ENCODE results near the gene OR7A10. TPM values are rescaled to one million over a fixed set of nuclear protein-coding genes. Genes with fewer than 3 reads are reported as not detected.

Gene OR7A10
- polyA plus RNA-seq, 1 donor from 2014 or later = not detected

DNA sequence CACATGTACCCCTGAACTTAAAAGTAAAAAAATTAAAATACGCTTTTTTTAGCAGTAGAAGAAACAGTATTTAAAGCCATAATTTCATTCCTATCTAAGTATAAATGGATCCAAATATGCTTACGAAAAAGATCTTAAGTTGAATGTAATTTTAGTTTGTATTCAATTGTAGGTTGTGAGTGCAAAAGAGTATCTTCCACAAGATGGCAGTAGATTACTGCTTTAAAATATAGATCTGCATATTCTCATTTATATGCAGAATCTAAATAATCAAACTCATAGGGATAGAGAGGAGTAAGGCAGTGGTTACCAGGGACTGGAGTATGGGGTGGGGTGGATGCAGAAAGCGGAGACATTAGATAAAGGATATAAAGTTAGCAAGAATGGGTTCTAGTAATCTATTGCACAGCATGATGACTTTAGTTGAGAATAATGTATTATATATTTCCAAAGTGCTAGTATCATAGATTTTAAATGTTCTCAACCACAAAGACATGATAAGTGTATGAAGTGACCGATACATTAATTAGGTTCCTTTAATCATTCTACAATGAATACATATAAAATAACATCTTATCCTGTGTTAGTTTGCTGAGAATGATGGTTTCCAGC, 23.0 kb upstream of the OR7A10 start:
- no peaks in the 10 kb centered on the region for H3K9me3 ChIP-seq (ENCODE audit: low read length)
- H3K27ac ChIP-seq (ENCODE audit: low read length) = no peak overlapping the region
- H3K9me2 ChIP-seq (ENCODE audit: insufficient read depth, low read length) = no peaks in the 10 kb centered on the region

DNA sequence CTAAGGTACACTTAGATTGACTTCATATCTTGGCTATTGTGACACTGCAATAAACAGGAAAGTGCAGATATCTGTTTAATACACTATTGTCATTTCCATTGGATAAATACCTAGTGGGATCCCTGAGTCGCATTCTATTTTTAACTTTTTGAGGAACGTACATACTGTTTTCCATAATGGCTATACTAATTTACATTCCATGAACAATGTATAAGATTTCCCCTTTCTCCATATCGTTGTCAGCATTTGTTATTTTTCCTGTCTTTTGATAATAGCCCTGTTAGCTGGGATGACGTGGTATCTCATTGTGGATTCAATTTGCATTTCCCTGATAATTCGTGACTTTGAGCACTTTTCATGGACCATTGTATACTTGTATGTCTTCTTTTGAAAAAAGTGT, 19.8 kb upstream of the OR7A10 start:
- H4K20me1 ChIP-seq (ENCODE audit: insufficient read depth) = no peaks in the 10 kb centered on the region
- H3K9me2 ChIP-seq (ENCODE audit: insufficient read depth, low read length) = no peaks in the 10 kb centered on the region
- H3K9me3 ChIP-seq (ENCODE audit: low read length) = no peaks in the 10 kb centered on the region
- no peak overlapping the region for H2AFZ ChIP-seq (ENCODE audit: low read depth, low read length)
- no peak overlapping the region for H3K4me2 ChIP-seq (ENCODE audit: low read length)
- H3K27me3 ChIP-seq (ENCODE audit: insufficient read depth, low read depth, low read length) = no peaks in the 10 kb centered on the region
- H3K27ac ChIP-seq (ENCODE audit: low read length) = no peak overlapping the region
- no peaks in the 10 kb centered on the region for H3F3A ChIP-seq (ENCODE audit: insufficient read depth, low read length, poor library complexity, severe bottlenecking)
- no peaks in the 10 kb centered on the region for H3K79me2 ChIP-seq (replicated peaks; ENCODE audit: insufficient read depth, low read length)
- TF ChIP-seq EP300 (conservative IDR thresholded peaks at IDR 0.05; ENCODE audit: poor library complexity, severe bottlenecking) = no peak
- no peak for TF ChIP-seq SMC3 (conservative IDR thresholded peaks at IDR 0.05; ENCODE audit: poor library complexity)
- TF ChIP-seq RAD21 (conservative IDR thresholded peaks at IDR 0.05) = no peak
- TF ChIP-seq, protein P1, sequence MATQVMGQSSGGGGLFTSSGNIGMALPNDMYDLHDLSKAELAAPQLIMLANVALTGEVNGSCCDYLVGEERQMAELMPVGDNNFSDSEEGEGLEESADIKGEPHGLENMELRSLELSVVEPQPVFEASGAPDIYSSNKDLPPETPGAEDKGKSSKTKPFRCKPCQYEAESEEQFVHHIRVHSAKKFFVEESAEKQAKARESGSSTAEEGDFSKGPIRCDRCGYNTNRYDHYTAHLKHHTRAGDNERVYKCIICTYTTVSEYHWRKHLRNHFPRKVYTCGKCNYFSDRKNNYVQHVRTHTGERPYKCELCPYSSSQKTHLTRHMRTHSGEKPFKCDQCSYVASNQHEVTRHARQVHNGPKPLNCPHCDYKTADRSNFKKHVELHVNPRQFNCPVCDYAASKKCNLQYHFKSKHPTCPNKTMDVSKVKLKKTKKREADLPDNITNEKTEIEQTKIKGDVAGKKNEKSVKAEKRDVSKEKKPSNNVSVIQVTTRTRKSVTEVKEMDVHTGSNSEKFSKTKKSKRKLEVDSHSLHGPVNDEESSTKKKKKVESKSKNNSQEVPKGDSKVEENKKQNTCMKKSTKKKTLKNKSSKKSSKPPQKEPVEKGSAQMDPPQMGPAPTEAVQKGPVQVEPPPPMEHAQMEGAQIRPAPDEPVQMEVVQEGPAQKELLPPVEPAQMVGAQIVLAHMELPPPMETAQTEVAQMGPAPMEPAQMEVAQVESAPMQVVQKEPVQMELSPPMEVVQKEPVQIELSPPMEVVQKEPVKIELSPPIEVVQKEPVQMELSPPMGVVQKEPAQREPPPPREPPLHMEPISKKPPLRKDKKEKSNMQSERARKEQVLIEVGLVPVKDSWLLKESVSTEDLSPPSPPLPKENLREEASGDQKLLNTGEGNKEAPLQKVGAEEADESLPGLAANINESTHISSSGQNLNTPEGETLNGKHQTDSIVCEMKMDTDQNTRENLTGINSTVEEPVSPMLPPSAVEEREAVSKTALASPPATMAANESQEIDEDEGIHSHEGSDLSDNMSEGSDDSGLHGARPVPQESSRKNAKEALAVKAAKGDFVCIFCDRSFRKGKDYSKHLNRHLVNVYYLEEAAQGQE (IDR thresholded peaks at IDR 0.05; ENCODE audit: borderline replicate concordance) = no peak
- no peak for TF ChIP-seq MXI1 (conservative IDR thresholded peaks at IDR 0.05; ENCODE audit: poor library complexity, severe bottlenecking)
- TF ChIP-seq TAF1 (IDR thresholded peaks at IDR 0.05; ENCODE audit: low read depth) = no peak
- TF ChIP-seq, protein P2, sequence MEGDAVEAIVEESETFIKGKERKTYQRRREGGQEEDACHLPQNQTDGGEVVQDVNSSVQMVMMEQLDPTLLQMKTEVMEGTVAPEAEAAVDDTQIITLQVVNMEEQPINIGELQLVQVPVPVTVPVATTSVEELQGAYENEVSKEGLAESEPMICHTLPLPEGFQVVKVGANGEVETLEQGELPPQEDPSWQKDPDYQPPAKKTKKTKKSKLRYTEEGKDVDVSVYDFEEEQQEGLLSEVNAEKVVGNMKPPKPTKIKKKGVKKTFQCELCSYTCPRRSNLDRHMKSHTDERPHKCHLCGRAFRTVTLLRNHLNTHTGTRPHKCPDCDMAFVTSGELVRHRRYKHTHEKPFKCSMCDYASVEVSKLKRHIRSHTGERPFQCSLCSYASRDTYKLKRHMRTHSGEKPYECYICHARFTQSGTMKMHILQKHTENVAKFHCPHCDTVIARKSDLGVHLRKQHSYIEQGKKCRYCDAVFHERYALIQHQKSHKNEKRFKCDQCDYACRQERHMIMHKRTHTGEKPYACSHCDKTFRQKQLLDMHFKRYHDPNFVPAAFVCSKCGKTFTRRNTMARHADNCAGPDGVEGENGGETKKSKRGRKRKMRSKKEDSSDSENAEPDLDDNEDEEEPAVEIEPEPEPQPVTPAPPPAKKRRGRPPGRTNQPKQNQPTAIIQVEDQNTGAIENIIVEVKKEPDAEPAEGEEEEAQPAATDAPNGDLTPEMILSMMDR (IDR thresholded peaks at IDR 0.05; ENCODE audit: poor library complexity, severe bottlenecking) = no peak
- TF ChIP-seq EZH2 (IDR thresholded peaks at IDR 0.05; ENCODE audit: borderline replicate concordance, insufficient read depth, low read length, poor library complexity, severe bottlenecking) = no peak
- TF ChIP-seq POLR2AphosphoS5 (IDR thresholded peaks at IDR 0.05) = no peak
- no peak overlapping the region for H3K4me3 ChIP-seq (ENCODE audit: low read length)
- no peak overlapping the region for H3K9ac ChIP-seq (ENCODE audit: low read length)
- H3K36me3 ChIP-seq (ENCODE audit: insufficient read depth, low read length) = no peaks in the 10 kb centered on the region

More for the DNA sequence above, 23.0 kb upstream of the OR7A10 start:
- no peaks in the 10 kb centered on the region for H3K79me2 ChIP-seq (replicated peaks; ENCODE audit: insufficient read depth, low read length)
- no peak overlapping the region for H2AFZ ChIP-seq (ENCODE audit: low read depth, low read length)
- H3K27me3 ChIP-seq (ENCODE audit: insufficient read depth, low read depth, low read length) = no peaks in the 10 kb centered on the region
- H3K36me3 ChIP-seq (ENCODE audit: insufficient read depth, low read length) = no peaks in the 10 kb centered on the region
- no peak overlapping the region for H3K4me3 ChIP-seq (ENCODE audit: low read length)
- H4K20me1 ChIP-seq (ENCODE audit: insufficient read depth) = no peaks in the 10 kb centered on the region
- H3K4me2 ChIP-seq (ENCODE audit: low read length) = no peak overlapping the region
- TF ChIP-seq POLR2AphosphoS5 (IDR thresholded peaks at IDR 0.05) (no peak), SMC3 (conservative IDR thresholded peaks at IDR 0.05; ENCODE audit: poor library complexity) (peak; percentile 65), RAD21 (conservative IDR thresholded peaks at IDR 0.05) (peak; percentile 73), MXI1 (conservative IDR thresholded peaks at IDR 0.05; ENCODE audit: poor library complexity, severe bottlenecking) (no peak)
- TF ChIP-seq, protein P2 (IDR thresholded peaks at IDR 0.05; ENCODE audit: poor library complexity, severe bottlenecking) = peak; percentile 69
- H3F3A ChIP-seq (ENCODE audit: insufficient read depth, low read length, poor library complexity, severe bottlenecking) = no peaks in the 10 kb centered on the region
- H3K9ac ChIP-seq (ENCODE audit: low read length) = no peak overlapping the region

Measured in neural cell (in vitro differentiated cells).